ENCODE data around the gene NDUFC1.

Gene NDUFC1

GRCh38 chr4:139247241-139247640 is 55.0 kb downstream of the NDUFC1 start:
- DNase-seq (ENCODE audit: low read depth): no peak

- DNase-seq (ENCODE audit: low read depth): no peak
Observed at GRCh38 chr4:139246166-139246565, 56.1 kb downstream of the NDUFC1 start.

GRCh38 chr4:139245590-139245989 is 56.7 kb downstream of the NDUFC1 start:
- no peak for DNase-seq (ENCODE audit: low read depth)

DNA sequence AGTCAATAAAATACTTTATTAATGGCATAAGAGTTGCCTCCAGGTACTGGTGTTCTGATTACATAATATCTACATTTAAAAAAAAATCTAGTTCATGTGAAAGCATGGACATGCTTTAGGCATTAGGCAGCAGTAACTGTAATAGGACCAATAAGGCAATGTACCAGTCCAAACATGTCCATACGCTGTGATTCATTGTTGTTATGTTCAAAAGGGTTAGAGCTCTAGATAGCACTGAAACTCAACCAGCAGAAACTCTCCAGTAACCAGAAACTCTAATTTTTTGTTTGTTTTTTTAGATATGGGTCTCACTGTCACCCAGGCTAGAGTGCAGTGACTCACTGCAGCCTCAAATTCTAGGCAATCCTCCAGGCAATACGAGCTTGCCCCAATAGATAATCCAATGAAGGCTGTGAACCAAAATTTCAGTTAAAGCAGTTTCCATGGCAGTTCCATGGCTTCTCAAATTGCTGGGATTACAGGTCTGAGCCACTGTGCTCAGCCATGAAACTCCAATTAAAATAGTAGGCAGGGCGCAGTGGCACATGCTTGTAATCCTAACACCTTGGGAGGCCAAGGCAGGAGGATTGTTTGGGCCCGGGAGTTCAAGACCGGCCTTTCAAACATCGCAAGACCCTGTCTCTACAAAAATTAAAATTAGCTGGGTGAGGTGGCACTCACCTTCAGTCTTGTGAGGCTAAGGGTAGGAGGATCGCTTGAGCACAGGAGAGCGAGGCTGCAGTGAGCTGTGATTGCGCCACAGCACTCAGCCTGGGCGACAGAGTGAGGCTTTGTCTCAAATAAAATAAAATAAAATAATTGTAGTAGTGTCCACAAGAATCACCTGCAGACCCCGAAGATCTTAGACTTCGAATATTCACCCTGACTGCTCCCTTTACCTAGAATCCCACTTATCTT is 58.6 kb downstream of the NDUFC1 start:
- no peak for DNase-seq (ENCODE audit: low read depth)

- no peak for DNase-seq (ENCODE audit: low read depth)
Observed at GRCh38 chr4:139242511-139243051, 59.7 kb downstream of the NDUFC1 start.

DNA sequence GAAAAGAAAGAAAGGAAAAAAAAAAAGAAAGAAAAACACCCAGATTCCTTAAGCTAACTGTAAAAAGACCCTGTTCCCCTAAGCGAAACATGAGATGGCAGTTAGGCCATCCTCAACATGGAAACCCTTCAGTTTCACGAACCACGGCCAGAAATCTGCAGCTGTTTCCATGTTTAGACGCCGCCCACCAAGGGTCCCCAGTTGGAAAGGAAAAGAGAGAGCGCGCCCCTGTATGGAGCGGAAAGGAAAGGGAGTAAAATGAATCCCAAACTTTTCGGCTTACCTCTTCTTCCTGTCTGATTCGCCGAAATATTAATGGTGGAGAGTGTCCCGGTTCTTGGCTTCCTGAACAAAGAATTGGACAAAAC is 60.5 kb downstream of the NDUFC1 start:
- DNase-seq (ENCODE audit: low read depth): no peak

GRCh38 chr4:139241086-139241783 is 61.0 kb downstream of the NDUFC1 start:
- no peak for DNase-seq (ENCODE audit: low read depth)

Data from stimulated activated CD8-positive, alpha-beta memory T cell treated with anti-CD3 and anti-CD28 coated beads, Interleukin-7, amount 100 ng/mL, for 24 hours (primary cell).